Hepatic stellate cell (primary cell): Measurements from ENCODE around the gene PUS1.
"Not testable (repeated sequence)": the region's sequence is repeated elsewhere in the genome, so short reads cannot be mapped to it uniquely, and the experiment has no call there.

Source experiments
- DNase-seq: peaks from one replicate; pipeline ENCODE4 v3.0.0; 2011; ENCODE audit warnings: low spot score

PUS1 gene

GRCh38 chr12:131928711-131929580, at the start of gene PUS1:
Gene PUS1 (plus strand): TSS chr12:131929276. CDS start chr12:131929723, 447 bp downstream.
- peak; percentile 99 for DNase-seq

GRCh38 chr12:131882804-131883520, 46.1 kb upstream of the PUS1 start:
- peak; percentile 18 for DNase-seq

- no peak for DNase-seq
Observed at GRCh38 chr12:131883521-131883900, 45.6 kb upstream of the PUS1 start.

- DNase-seq, result not testable (repeated sequence)
Observed at GRCh38 chr12:131885076-131885475, 44.0 kb upstream of the PUS1 start.

- no peak for DNase-seq
Observed at GRCh38 chr12:131885543-131886057, 43.5 kb upstream of the PUS1 start.

GRCh38 chr12:131891722-131892121, 37.4 kb upstream of the PUS1 start:
- not testable (repeated sequence) for DNase-seq

- peak; percentile 3 for DNase-seq
Observed at GRCh38 chr12:131892711-131893604, 36.1 kb upstream of the PUS1 start.

- peak; percentile 64 for DNase-seq
Observed at GRCh38 chr12:131893605-131894312, 35.3 kb upstream of the PUS1 start.

GRCh38 chr12:131894313-131894860, 34.7 kb upstream of the PUS1 start, which contains the start of gene ULK1:
Gene ULK1 (plus strand): TSS chr12:131894622. CDS start chr12:131895002, 380 bp downstream.
- peak; percentile 100 for DNase-seq

- DNase-seq, result peak; percentile 20
Observed at GRCh38 chr12:131894981-131895639, 34.0 kb upstream of the PUS1 start.

GRCh38 chr12:131895640-131896079, 33.4 kb upstream of the PUS1 start:
- DNase-seq, result no peak

- peak; percentile 98 for DNase-seq
Observed at GRCh38 chr12:131896080-131896810, 32.8 kb upstream of the PUS1 start.

- DNase-seq, result no peak
Observed at GRCh38 chr12:131896811-131897270, 32.2 kb upstream of the PUS1 start.

- no peak for DNase-seq
Observed at GRCh38 chr12:131897276-131897675, 31.8 kb upstream of the PUS1 start.

GRCh38 chr12:131897875-131898274, 31.2 kb upstream of the PUS1 start:
- DNase-seq, result no peak

- no peak for DNase-seq
Observed at GRCh38 chr12:131900397-131900796, 28.7 kb upstream of the PUS1 start.

GRCh38 chr12:131901431-131902331, 27.4 kb upstream of the PUS1 start:
- DNase-seq, result no peak
